ENCODE data around the gene AGPAT1. TPM values are rescaled to one million over a fixed set of nuclear protein-coding genes. Genes with fewer than 3 reads are reported as not detected.

Gene AGPAT1
- total and polyA plus RNA-seq, 2 of the 13 experiments (the other 11 are each of a cell fraction or from before 2014, with no cell fraction given): 51.3 to 139 TPM

- no peak overlapping the region for H3K27ac ChIP-seq (ENCODE audit: extremely low read length, insufficient read depth, low read length)
- ChIA-PET CTCF (ENCODE audit: low intra/inter-chr PET ratio, low total read pairs) (no interaction called here), POLR2A (no interaction called here)
- BruUV-seq (replicated peaks): no TSS peak
- H2AFZ ChIP-seq (ENCODE audit: low read length): no peak overlapping the region
- H3K36me3 ChIP-seq (replicated peaks in 1 of 2; ENCODE audit: control insufficient read depth in 1 of 2, insufficient read depth in 2 of 2, low read length in 2 of 2): no peaks in the 10 kb centered on the region
- 76% methylated on average over 17 of the region's 17 CpGs for WGBS (ENCODE audit: low lambda C conversion rate)
- H4K20me1 ChIP-seq (ENCODE audit: insufficient read depth, low read length): no peaks in the 10 kb centered on the region
- no peak overlapping the region for H3K4me2 ChIP-seq (ENCODE audit: low read depth, low read length)
- no peak for TF ChIP-seq MEIS2 (CRISPR knock-in tag; IDR thresholded peaks at IDR 0.05)
- TF ChIP-seq ZNF768 (CRISPR knock-in tag; IDR thresholded peaks at IDR 0.05): 0 out of 2 replicates have a peak, but pooled peaks have one; percentile 11
- no peaks in the 10 kb centered on the region for H3K79me2 ChIP-seq (ENCODE audit: insufficient read depth, low read length)
- in situ Hi-C loops (cut with HindIII; ENCODE audit: extremely low pct_ligation_motif_present, low pct_unique_long_range_greater_than_20kb) (no loop called here), intact Hi-C loops (cut with micrococcal nuclease; ENCODE audit: unreplicated experiment) (loop anchor here (5.0 kb wide), 2 partner anchors 33 to 82 kb away; no protein-coding TSS in a partner anchor)
- peaks cover 43% of the 10 kb centered on the region for H3K4me1 ChIP-seq (ENCODE audit: insufficient read depth, low read length)
- DNase-seq (ENCODE audit: low spot score) (no peak), ATAC-seq (no peak), FAIRE-seq (no peak)
- H3K27me3 ChIP-seq (ENCODE audit: control insufficient read depth in 1 of 2, insufficient read depth in 2 of 2, low read length in 2 of 2): peaks cover 4 to 29% of the 10 kb centered on the region in 2 experiments; a peak in 4 of 5 replicates
- no peak overlapping the region for H3K4me3 ChIP-seq (replicated peaks in 1 of 3; ENCODE audit: insufficient read depth in 1 of 3, low read depth in 2 of 3, low read length in 3 of 3)
- H3K9me3 ChIP-seq (ENCODE audit: low read length): no peaks in the 10 kb centered on the region
- H3K9ac ChIP-seq (ENCODE audit: insufficient read depth, low read depth, low read length): no peak overlapping the region
These were observed 23.0 kb upstream of the AGPAT1 start for GRCh38 chr6:32198866-32199265.

DNA sequence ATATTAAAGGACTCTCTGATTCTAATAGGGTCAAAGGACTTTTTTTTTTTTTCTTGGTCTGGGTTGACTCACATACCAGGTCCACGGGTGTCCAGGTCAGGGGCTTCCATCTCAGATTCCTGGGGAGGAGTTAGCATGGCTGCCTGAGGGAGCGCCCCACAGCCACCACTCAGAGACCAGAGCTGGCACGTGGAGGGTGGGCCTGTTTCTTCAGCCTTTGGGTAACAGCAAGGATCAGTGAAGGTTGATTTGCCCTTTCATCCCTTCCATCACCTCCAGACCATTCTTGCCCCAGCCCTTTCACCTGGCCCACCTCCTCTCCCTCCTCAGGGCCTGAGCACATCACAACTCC lies 22.4 kb upstream of the AGPAT1 start:
- ChIA-PET CTCF (ENCODE audit: low intra/inter-chr PET ratio, low total read pairs) (no interaction called here), POLR2A (interaction anchor here (1.1 kb wide), 1 partner anchor 22 kb away, joined by 8 read pairs; the partner anchor contains the start of gene AGPAT1)
- no peak for ATAC-seq
- H3K4me2 ChIP-seq (ENCODE audit: low read depth, low read length): no peak overlapping the region
- no TSS peak for BruUV-seq (replicated peaks)
- H3K4me1 ChIP-seq (ENCODE audit: insufficient read depth, low read length): peaks cover 43% of the 10 kb centered on the region
- no peak for DNase-seq (ENCODE audit: low spot score)
- H4K20me1 ChIP-seq (ENCODE audit: insufficient read depth, low read length): no peaks in the 10 kb centered on the region
- H2AFZ ChIP-seq (ENCODE audit: low read length): no peak overlapping the region
- H3K27ac ChIP-seq (ENCODE audit: extremely low read length, insufficient read depth, low read length): no peak overlapping the region
- no peaks in the 10 kb centered on the region for H3K36me3 ChIP-seq (replicated peaks in 1 of 2; ENCODE audit: control insufficient read depth in 1 of 2, insufficient read depth in 2 of 2, low read length in 2 of 2)
- peaks cover 2 to 24% of the 10 kb centered on the region in 2 experiments; a peak in 4 of 5 replicates for H3K27me3 ChIP-seq (ENCODE audit: control insufficient read depth in 1 of 2, insufficient read depth in 2 of 2, low read length in 2 of 2)
- H3K4me3 ChIP-seq (replicated peaks in 1 of 3; ENCODE audit: insufficient read depth in 1 of 3, low read depth in 2 of 3, low read length in 3 of 3): no peak overlapping the region
- FAIRE-seq: no peak
- H3K9ac ChIP-seq (ENCODE audit: insufficient read depth, low read depth, low read length): no peak overlapping the region
- H3K9me3 ChIP-seq (ENCODE audit: low read length): no peaks in the 10 kb centered on the region
- WGBS (ENCODE audit: low lambda C conversion rate): 34% methylated on average over 3 of the region's 3 CpGs
- no peaks in the 10 kb centered on the region for H3K79me2 ChIP-seq (ENCODE audit: insufficient read depth, low read length)
- intact Hi-C loops (cut with micrococcal nuclease; ENCODE audit: unreplicated experiment): loop anchor here (5.0 kb wide), 2 partner anchors 34 to 81 kb away; no protein-coding TSS in a partner anchor
- in situ Hi-C loops (cut with HindIII; ENCODE audit: extremely low pct_ligation_motif_present, low pct_unique_long_range_greater_than_20kb): no loop called here
- TF ChIP-seq, protein P1, sequence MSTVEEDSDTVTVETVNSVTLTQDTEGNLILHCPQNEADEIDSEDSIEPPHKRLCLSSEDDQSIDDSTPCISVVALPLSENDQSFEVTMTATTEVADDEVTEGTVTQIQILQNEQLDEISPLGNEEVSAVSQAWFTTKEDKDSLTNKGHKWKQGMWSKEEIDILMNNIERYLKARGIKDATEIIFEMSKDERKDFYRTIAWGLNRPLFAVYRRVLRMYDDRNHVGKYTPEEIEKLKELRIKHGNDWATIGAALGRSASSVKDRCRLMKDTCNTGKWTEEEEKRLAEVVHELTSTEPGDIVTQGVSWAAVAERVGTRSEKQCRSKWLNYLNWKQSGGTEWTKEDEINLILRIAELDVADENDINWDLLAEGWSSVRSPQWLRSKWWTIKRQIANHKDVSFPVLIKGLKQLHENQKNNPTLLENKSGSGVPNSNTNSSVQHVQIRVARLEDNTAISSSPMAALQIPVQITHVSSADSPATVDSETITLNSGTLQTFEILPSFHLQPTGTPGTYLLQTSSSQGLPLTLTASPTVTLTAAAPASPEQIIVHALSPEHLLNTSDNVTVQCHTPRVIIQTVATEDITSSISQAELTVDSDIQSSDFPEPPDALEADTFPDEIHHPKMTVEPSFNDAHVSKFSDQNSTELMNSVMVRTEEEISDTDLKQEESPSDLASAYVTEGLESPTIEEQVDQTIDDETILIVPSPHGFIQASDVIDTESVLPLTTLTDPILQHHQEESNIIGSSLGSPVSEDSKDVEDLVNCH (CRISPR knock-in tag; IDR thresholded peaks at IDR 0.05): no peak
- no peak for TF ChIP-seq THAP7 (CRISPR knock-in tag; IDR thresholded peaks at IDR 0.05)
- no peak for TF ChIP-seq SRY (CRISPR knock-in tag; IDR thresholded peaks at IDR 0.05)
- TF ChIP-seq ZNF691 (CRISPR knock-in tag; IDR thresholded peaks at IDR 0.05; ENCODE audit: borderline replicate concordance, low read depth): no peak
- TF ChIP-seq HOMEZ (CRISPR knock-in tag; IDR thresholded peaks at IDR 0.05; ENCODE audit: low read depth): no peak
- no peak for TF ChIP-seq ZNF557 (CRISPR knock-in tag; IDR thresholded peaks at IDR 0.05)
- TF ChIP-seq, protein P2, sequence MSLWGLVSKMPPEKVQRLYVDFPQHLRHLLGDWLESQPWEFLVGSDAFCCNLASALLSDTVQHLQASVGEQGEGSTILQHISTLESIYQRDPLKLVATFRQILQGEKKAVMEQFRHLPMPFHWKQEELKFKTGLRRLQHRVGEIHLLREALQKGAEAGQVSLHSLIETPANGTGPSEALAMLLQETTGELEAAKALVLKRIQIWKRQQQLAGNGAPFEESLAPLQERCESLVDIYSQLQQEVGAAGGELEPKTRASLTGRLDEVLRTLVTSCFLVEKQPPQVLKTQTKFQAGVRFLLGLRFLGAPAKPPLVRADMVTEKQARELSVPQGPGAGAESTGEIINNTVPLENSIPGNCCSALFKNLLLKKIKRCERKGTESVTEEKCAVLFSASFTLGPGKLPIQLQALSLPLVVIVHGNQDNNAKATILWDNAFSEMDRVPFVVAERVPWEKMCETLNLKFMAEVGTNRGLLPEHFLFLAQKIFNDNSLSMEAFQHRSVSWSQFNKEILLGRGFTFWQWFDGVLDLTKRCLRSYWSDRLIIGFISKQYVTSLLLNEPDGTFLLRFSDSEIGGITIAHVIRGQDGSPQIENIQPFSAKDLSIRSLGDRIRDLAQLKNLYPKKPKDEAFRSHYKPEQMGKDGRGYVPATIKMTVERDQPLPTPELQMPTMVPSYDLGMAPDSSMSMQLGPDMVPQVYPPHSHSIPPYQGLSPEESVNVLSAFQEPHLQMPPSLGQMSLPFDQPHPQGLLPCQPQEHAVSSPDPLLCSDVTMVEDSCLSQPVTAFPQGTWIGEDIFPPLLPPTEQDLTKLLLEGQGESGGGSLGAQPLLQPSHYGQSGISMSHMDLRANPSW (CRISPR knock-in tag; IDR thresholded peaks at IDR 0.05; ENCODE audit: borderline replicate concordance): no peak
- no peak for TF ChIP-seq ZNF556 (CRISPR knock-in tag; IDR thresholded peaks at IDR 0.05; ENCODE audit: borderline replicate concordance)
